Eye (tissue), 1 donor: ENCODE results near the gene IL12RB2.
"Not testable (repeated sequence)": the region's sequence is repeated elsewhere in the genome, so short reads cannot be mapped to it uniquely, and the experiment has no call there.

Source experiments
- DNase-seq: peaks from one replicate; pipeline ENCODE4 v3.0.0-alpha.2; 2015

Gene IL12RB2

GRCh38 chr1:67401443-67401842 is 93.8 kb downstream of the IL12RB2 start:
- DNase-seq: no peak

GRCh38 chr1:67404212-67404620 is 96.5 kb downstream of the IL12RB2 start:
- DNase-seq: no peak

- no peak for DNase-seq
These were observed 98.0 kb downstream of the IL12RB2 start for GRCh38 chr1:67405473-67406245.

GRCh38 chr1:67407498-67407897 is 99.8 kb downstream of the IL12RB2 start:
- DNase-seq: no peak

GRCh38 chr1:67408148-67408547 is 100.5 kb downstream of the IL12RB2 start:
- DNase-seq: no peak

GRCh38 chr1:67413101-67413500 is 105.4 kb downstream of the IL12RB2 start:
- not testable (repeated sequence) for DNase-seq

GRCh38 chr1:67414574-67414973 is 106.9 kb downstream of the IL12RB2 start:
- no peak for DNase-seq

- DNase-seq: no peak
These were observed 107.4 kb downstream of the IL12RB2 start for GRCh38 chr1:67415041-67415440.

GRCh38 chr1:67417733-67418132 is 110.1 kb downstream of the IL12RB2 start:
- not testable (repeated sequence) for DNase-seq

- no peak for DNase-seq
These were observed 111.3 kb downstream of the IL12RB2 start for GRCh38 chr1:67418839-67419586.

- no peak for DNase-seq
These were observed 113.3 kb downstream of the IL12RB2 start for GRCh38 chr1:67420835-67421492.

GRCh38 chr1:67427465-67427864 is 119.8 kb downstream of the IL12RB2 start:
- DNase-seq: no peak

- DNase-seq: no peak
These were observed 120.3 kb downstream of the IL12RB2 start for GRCh38 chr1:67427947-67428346.

GRCh38 chr1:67429011-67429527 is 121.4 kb downstream of the IL12RB2 start:
- peak; percentile 79 for DNase-seq

GRCh38 chr1:67429528-67430357 is 122.1 kb downstream of the IL12RB2 start:
- peak; percentile 71 for DNase-seq

- peak; percentile 99 for DNase-seq
These were observed 122.9 kb downstream of the IL12RB2 start, which contains the start of gene SERBP1 for GRCh38 chr1:67430358-67431155. Gene SERBP1 (minus strand): TSS chr1:67430402. CDS start chr1:67430300, 102 bp downstream.

- DNase-seq: no peak
These were observed 123.6 kb downstream of the IL12RB2 start for GRCh38 chr1:67431156-67431765.

GRCh38 chr1:67431869-67432578 is 124.4 kb downstream of the IL12RB2 start:
- DNase-seq: peak; percentile 35

- no peak for DNase-seq
These were observed 125.1 kb downstream of the IL12RB2 start for GRCh38 chr1:67432745-67433144.

GRCh38 chr1:67433837-67434236 is 126.2 kb downstream of the IL12RB2 start:
- no peak for DNase-seq
